ENCODE results near the gene ACER1.

GRCh38 chr19:6357174-6357573, 23.8 kb upstream of the ACER1 start:
- TF ChIP-seq, protein P1, sequence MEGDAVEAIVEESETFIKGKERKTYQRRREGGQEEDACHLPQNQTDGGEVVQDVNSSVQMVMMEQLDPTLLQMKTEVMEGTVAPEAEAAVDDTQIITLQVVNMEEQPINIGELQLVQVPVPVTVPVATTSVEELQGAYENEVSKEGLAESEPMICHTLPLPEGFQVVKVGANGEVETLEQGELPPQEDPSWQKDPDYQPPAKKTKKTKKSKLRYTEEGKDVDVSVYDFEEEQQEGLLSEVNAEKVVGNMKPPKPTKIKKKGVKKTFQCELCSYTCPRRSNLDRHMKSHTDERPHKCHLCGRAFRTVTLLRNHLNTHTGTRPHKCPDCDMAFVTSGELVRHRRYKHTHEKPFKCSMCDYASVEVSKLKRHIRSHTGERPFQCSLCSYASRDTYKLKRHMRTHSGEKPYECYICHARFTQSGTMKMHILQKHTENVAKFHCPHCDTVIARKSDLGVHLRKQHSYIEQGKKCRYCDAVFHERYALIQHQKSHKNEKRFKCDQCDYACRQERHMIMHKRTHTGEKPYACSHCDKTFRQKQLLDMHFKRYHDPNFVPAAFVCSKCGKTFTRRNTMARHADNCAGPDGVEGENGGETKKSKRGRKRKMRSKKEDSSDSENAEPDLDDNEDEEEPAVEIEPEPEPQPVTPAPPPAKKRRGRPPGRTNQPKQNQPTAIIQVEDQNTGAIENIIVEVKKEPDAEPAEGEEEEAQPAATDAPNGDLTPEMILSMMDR (IDR thresholded peaks at IDR 0.05), result no peak
- no peak for TF ChIP-seq POLR2A (IDR thresholded peaks at IDR 0.05)
